Endothelial cell of umbilical vein (primary cell): Measurements from ENCODE around the gene CTSK.

Source experiments
- CTCF ChIP-seq, 2 donors: IDR thresholded peaks; 1 replicate in 1 of 2; 2 replicates in 1 of 2; pipeline ENCODE4 v1.5.1; 2011; ENCODE audit warnings: low read length in 2 of 2, mild to moderate bottlenecking in 2 of 2, moderate library complexity in 2 of 2, control low read depth in 1 of 2, inconsistent platforms in 1 of 2, low read depth in 1 of 2; ENCODE audit not compliant: insufficient read depth in 1 of 2; ENCODE audit errors: extremely low read depth in 1 of 2
- EZH2 ChIP-seq: IDR thresholded peaks from 2 replicates; pipeline ENCODE4 v1.6.1; 2012; ENCODE audit warnings: borderline replicate concordance, low read depth, mild to moderate bottlenecking, moderate library complexity, low read length, inconsistent platforms; ENCODE audit not compliant: severe bottlenecking
- FOS ChIP-seq: IDR thresholded peaks from 2 replicates; pipeline ENCODE4 v1.6.1; 2011; ENCODE audit warnings: mild to moderate bottlenecking, low read length, moderate library complexity, borderline replicate concordance; ENCODE audit not compliant: insufficient read depth
- GATA2 ChIP-seq: IDR thresholded peaks from 2 replicates; pipeline ENCODE4 v1.7.0; 2011; ENCODE audit warnings: low read depth, mild to moderate bottlenecking, moderate library complexity, mixed read lengths, low read length; ENCODE audit not compliant: insufficient read length, insufficient read depth
- JUN ChIP-seq: IDR thresholded peaks from 2 replicates; pipeline ENCODE4 v1.6.1; 2011; ENCODE audit warnings: borderline replicate concordance, low read depth; ENCODE audit not compliant: insufficient read length, insufficient read depth
- MAX ChIP-seq: IDR thresholded peaks from 2 replicates; pipeline ENCODE4 v1.6.1; 2011; ENCODE audit not compliant: insufficient read depth, insufficient read length
- MYC ChIP-seq: IDR thresholded peaks from one replicate; pipeline ENCODE4 v1.6.1; 2011; ENCODE audit warnings: mild to moderate bottlenecking, low read depth, low read length
- POLR2A ChIP-seq: IDR thresholded peaks from 2 replicates; pipeline ENCODE4 v1.6.1; 2012; ENCODE audit warnings: low read depth, mild to moderate bottlenecking, control low read depth, low read length
- POLR2AphosphoS5 ChIP-seq: IDR thresholded peaks from 2 replicates; pipeline ENCODE4 v1.6.1; 2012; ENCODE audit warnings: low read depth, mild to moderate bottlenecking, control low read depth, low read length, moderate library complexity; ENCODE audit not compliant: insufficient read depth

GRCh38 chr1:150842964-150843363 lies 34.9 kb upstream of the CTSK start:
- TF ChIP-seq CTCF (IDR thresholded peaks at IDR 0.05; ENCODE audit: extremely low read depth in 1 of 2, insufficient read depth in 1 of 2, low read depth in 1 of 2, low read length in 2 of 2) (no peak), POLR2A (no peak), EZH2 (no peak), MAX (no peak), MYC (no peak), POLR2AphosphoS5 (no peak), JUN (no peak), FOS (no peak), GATA2 (no peak)
